ENCODE measurements around the gene MARVELD1. TPM values are rescaled to one million over a fixed set of nuclear protein-coding genes. Genes with fewer than 3 reads are reported as not detected.

Gene MARVELD1
- total and polyA plus RNA-seq, 2 of the 8 experiments (the other 6 are each of a cell fraction or from before 2014, with no cell fraction given), result 28.1 to 37.3 TPM

DNA sequence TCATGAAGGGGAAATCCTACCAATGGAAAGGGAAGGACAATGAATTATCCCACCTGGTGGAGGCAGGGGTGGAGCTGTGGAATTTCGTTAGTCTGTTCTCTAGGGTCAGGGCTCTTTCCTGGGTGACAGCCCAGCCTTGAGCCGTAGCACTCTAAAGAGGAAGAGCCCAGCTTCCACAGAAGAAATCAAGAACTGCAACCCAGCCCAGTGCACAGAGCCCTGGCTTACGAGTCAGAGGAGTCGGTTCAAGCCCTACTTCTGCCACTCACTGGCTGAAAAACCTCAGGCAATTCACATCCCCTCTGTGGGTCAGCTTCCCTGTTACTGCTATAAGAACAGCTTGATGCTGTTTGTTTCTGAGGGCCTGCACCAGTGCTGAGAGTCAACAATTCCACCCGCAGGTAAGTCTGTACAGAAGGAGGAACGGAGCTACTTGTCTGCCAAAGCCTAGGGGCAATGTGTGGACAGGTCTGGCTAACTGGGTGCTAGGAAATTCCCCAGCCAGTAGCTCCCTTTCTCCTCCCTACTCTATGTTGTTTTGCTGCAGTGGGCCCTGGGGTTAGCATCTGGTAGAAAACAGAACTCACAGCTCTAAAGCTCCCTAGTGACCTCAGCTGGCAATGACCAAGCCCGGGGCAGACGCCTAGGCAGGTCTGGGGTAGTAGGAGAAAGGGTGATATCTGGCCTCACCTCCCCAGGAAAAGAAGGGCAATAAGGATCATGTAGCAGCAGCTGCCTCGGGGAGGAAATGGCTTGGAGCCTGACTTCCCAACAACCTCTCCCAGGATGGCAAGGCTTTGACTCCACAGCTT is 29.8 kb upstream of the MARVELD1 start:
- no peak overlapping the region for H3K14ac ChIP-seq (ENCODE audit: insufficient read length)
- no peak overlapping the region for H3K56ac ChIP-seq (replicated peaks; ENCODE audit: insufficient read length, low read depth, low read length)
- no peak overlapping the region for H2BK120ac ChIP-seq (replicated peaks; ENCODE audit: low read depth, low read length)
- no peak overlapping the region for H2BK20ac ChIP-seq (ENCODE audit: low read length)
- peaks cover 7% of the 10 kb centered on the region; the same call in 1 of the 2 replicates for H3K23me2 ChIP-seq (ENCODE audit: low read depth, low read length)
- ChIA-PET CTCF (ENCODE audit: partially characterized antibody) (interaction anchor here (0.7 to 4.0 kb wide), 18 partner anchors 9 to 357 kb away, joined by 3 to 30 read pairs (median 4); no protein-coding TSS in a partner anchor), POLR2A (ENCODE audit: partially characterized antibody) (interaction anchor here (0.6 to 2.0 kb wide), 11 partner anchors 10 to 249 kb away, joined by 3 to 12 read pairs (median 3); partner anchors contain the start of genes MARVELD1 and ZFYVE27)
- no peak overlapping the region; the same call in 1 of the 2 replicates for H2BK15ac ChIP-seq (ENCODE audit: low read length)
- no peak overlapping the region for H2BK5ac ChIP-seq (ENCODE audit: low read depth, low read length)
- H3K79me2 ChIP-seq (ENCODE audit: control insufficient read depth in 1 of 2, insufficient read depth in 2 of 2, low read length in 2 of 2), result peaks cover 0 to 11% of the 10 kb centered on the region in 2 experiments; a peak in 1 of 4 replicates
- DNase-seq (ENCODE audit: low read depth in 1 of 2, low spot score in 2 of 2), result no peak
- TF ChIP-seq SUZ12 (IDR thresholded peaks at IDR 0.05; ENCODE audit: low read length), result no peak
- peak in 1 of 3 experiments; percentile 1; a peak in 1 of 4 replicates for TF ChIP-seq CTCF (IDR thresholded peaks at IDR 0.05; ENCODE audit: control extremely low read depth in 1 of 3, insufficient read depth in 1 of 3, low read depth in 1 of 3, low read length in 3 of 3)
- no peak overlapping the region for H3K27ac ChIP-seq (ENCODE audit: low read depth, low read length)
- WGBS, 2 experiments (ENCODE audit: extremely low coverage in 1 of 2, insufficient coverage in 1 of 2, insufficient read length in 1 of 2, insufficient replicate concordance in 2 of 2, low coverage in 1 of 2, low lambda C conversion rate in 2 of 2, missing lambda C conversion rate in 1 of 2), result 68% methylated on average over 9 of the region's 9 CpGs; no CpG with 5 or more reads in 1 of the 2 experiments
- no peaks in the 10 kb centered on the region for H3K9me3 ChIP-seq (ENCODE audit: insufficient read depth in 2 of 2, low read depth in 1 of 2, low read length in 1 of 2)
- no peaks in the 10 kb centered on the region for H3K79me1 ChIP-seq (ENCODE audit: low read depth, low read length)
- H2AFZ ChIP-seq (ENCODE audit: low read length), result no peak overlapping the region
- no peak overlapping the region for H3K18ac ChIP-seq (ENCODE audit: extremely low read depth, low read length)
- H3K36me3 ChIP-seq (ENCODE audit: control insufficient read depth in 2 of 4, insufficient read depth in 4 of 4, low read length in 3 of 4), result no peaks in the 10 kb centered on the region
- FAIRE-seq, result no peak
- no peak overlapping the region for H3K4me3 ChIP-seq (ENCODE audit: extremely low read depth in 1 of 4, insufficient read depth in 2 of 4, low read depth in 3 of 4, low read length in 4 of 4)
- no peak overlapping the region for H4K5ac ChIP-seq (ENCODE audit: insufficient read length, low read depth, low read length)
- H3K4me1 ChIP-seq (replicated peaks in 1 of 4; ENCODE audit: control insufficient read depth in 3 of 4, insufficient read depth in 4 of 4, low read length in 3 of 4), result peaks cover 0 to 16% (median 5%) of the 10 kb centered on the region in 4 experiments; a peak in 4 of 7 replicates
- peak overlapping the region in 3 of 4 experiments; percentile 24 to 39 (median 25); a peak in 2 of 7 replicates for H3K9ac ChIP-seq (replicated peaks in 1 of 4; ENCODE audit: extremely low read depth in 1 of 4, low read depth in 3 of 4, low read length in 3 of 4)
- H2AK5ac ChIP-seq (ENCODE audit: low read depth, low read length), result no peak overlapping the region
- no peak overlapping the region for H3K4ac ChIP-seq (replicated peaks; ENCODE audit: insufficient read length, low read depth, low read length)
- no peak overlapping the region for H3K23ac ChIP-seq (ENCODE audit: insufficient read length)
- no peak overlapping the region for H2BK12ac ChIP-seq (ENCODE audit: low read depth, low read length)
- H3K27me3 ChIP-seq (replicated peaks in 1 of 4; ENCODE audit: control insufficient read depth in 3 of 4, extremely low read depth in 1 of 4, insufficient read depth in 3 of 4, low read length in 3 of 4), result peaks cover 0 to 7% (median 0%) of the 10 kb centered on the region in 4 experiments; a peak in 2 of 7 replicates
- H4K91ac ChIP-seq (replicated peaks; ENCODE audit: insufficient read length, low read length), result no peak overlapping the region
- no peak overlapping the region for H4K8ac ChIP-seq (ENCODE audit: extremely low read depth, insufficient read depth, low read length)
- peaks cover 0 to 2% of the 10 kb centered on the region in 2 experiments for H4K20me1 ChIP-seq (replicated peaks in 1 of 2; ENCODE audit: control insufficient read depth in 1 of 2, insufficient read depth in 2 of 2, low read length in 2 of 2)
- peak overlapping the region in 1 of 2 experiments; percentile 1; a peak in 1 of 4 replicates for H3K4me2 ChIP-seq (ENCODE audit: insufficient read depth in 1 of 2, low read depth in 2 of 2, low read length in 2 of 2)
